ENCODE results near the gene PLAAT4. TPM values are rescaled to one million over a fixed set of nuclear protein-coding genes. Genes with fewer than 3 reads are reported as not detected.

PLAAT4 gene
- total RNA-seq, 1 experiment from 2014 or later: 3.5 TPM

DNA sequence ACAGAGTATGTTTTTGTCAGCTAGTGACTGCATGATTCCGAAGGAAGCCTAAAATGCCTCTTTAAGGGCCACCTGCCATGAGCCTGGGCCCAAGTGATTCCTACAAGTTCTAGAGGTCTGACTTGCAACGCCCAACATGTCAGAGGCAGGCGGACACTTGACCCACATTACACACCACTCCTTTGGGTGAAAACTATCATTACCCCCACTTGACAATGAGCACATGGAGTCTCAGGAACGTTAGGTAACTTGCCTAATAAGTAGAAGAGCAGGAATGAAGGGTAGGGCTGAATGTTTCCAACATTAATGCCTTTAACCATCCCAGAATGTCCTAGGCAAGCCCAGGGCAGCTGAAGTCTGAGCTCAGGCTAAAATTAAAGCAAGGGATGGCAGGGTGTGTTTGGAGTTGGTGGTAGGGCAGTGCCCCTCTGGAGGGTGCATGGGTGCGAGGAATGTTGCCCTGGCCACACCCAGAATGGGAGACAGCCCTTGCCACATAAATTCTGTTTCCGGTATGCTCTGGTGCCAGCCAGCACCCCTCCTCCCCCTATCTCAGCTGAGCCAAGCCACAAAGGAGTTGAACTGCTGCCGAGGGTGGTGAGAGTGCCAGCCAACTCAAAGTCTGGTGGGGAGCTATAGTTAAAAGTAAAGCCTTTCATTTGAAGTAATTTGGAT lies 24.0 kb downstream of the PLAAT4 start:
- Histone ChIP-seq H3K27me3 (ENCODE audit: insufficient read depth, low read length) (no peaks in the 10 kb centered on the region), H3K79me2 (ENCODE audit: insufficient read depth, low read length) (no peaks in the 10 kb centered on the region), H3K4me2 (ENCODE audit: insufficient read depth, insufficient read length, low read length) (no peak overlapping the region), H4K91ac (ENCODE audit: insufficient read length, low read depth, low read length) (no peak overlapping the region), H2BK12ac (ENCODE audit: insufficient read length, low read depth, low read length) (no peak overlapping the region), H3K23ac (ENCODE audit: insufficient read length, low read depth, low read length) (no peak overlapping the region), H3K56ac (ENCODE audit: insufficient read length, low read depth, low read length) (no peak overlapping the region), H4K5ac (ENCODE audit: insufficient read length, low read depth, low read length) (no peak overlapping the region), H3K18ac (ENCODE audit: insufficient read length, low read depth, low read length) (no peak overlapping the region), H3K23me2 (ENCODE audit: insufficient read length, low read depth, low read length, poor library complexity, severe bottlenecking) (no peaks in the 10 kb centered on the region), H3K14ac (ENCODE audit: insufficient read depth, low read length) (no peak overlapping the region), H3K9me3 (ENCODE audit: control insufficient read depth, low read depth, low read length) (no peaks in the 10 kb centered on the region), H2AK5ac (ENCODE audit: insufficient read length, low read length) (no peak overlapping the region), H3T11ph (ENCODE audit: low read length) (no peak overlapping the region), H4K20me1 (ENCODE audit: control insufficient read depth, insufficient read depth, insufficient read length) (no peaks in the 10 kb centered on the region), H3K4ac (ENCODE audit: low read depth, low read length) (no peak overlapping the region), H2BK20ac (ENCODE audit: low read depth, low read length, poor library complexity, severe bottlenecking) (no peak overlapping the region), H2BK120ac (ENCODE audit: low read depth, low read length, poor library complexity, severe bottlenecking) (no peak overlapping the region), H3K79me1 (ENCODE audit: insufficient read depth, low read depth, low read length, poor library complexity, severe bottlenecking) (no peaks in the 10 kb centered on the region), H3K27ac (ENCODE audit: insufficient read length, low read depth, low read length) (no peak overlapping the region), H2BK15ac (ENCODE audit: low read depth, low read length) (no peak overlapping the region), H2BK5ac (ENCODE audit: insufficient read length, low read length) (no peak overlapping the region), H3K4me1 (ENCODE audit: insufficient read depth, low read length) (0 out of 2 replicates have a peak, but pooled peaks cover 4% of the 10 kb centered on the region), H4K8ac (replicated peaks; ENCODE audit: insufficient read length, low read depth, low read length) (no peak overlapping the region), H3K9ac (ENCODE audit: extremely low read depth, insufficient read length, low read length) (no peak overlapping the region), H2AFZ (ENCODE audit: low read length) (no peak overlapping the region)
- no peak overlapping the region for H3K27ac Mint-ChIP-seq
- H3K4me1 Mint-ChIP-seq: peaks cover 15 to 32% of the 10 kb centered on the region in 2 experiments
- H3K4me3 Mint-ChIP-seq: no peak overlapping the region
- no peaks in the 10 kb centered on the region for H3K9me3 Mint-ChIP-seq
- WGBS (ENCODE audit: extremely low coverage, insufficient read length, low lambda C conversion rate): no CpG with 5 or more reads among the region's 7 CpGs
- no peaks in the 10 kb centered on the region; a peak in 1 of 7 replicates for H3K36me3 Mint-ChIP-seq (ENCODE audit: insufficient read depth in 1 of 3, low read depth in 3 of 3)
- H3K27me3 Mint-ChIP-seq (ENCODE audit: low read depth): peaks cover 3% of the 10 kb centered on the region
- TF ChIP-seq CTCF (conservative IDR thresholded peaks at IDR 0.05): no peak
- DNase-seq: peak; percentile 11

Data from H9 (cell line).